A673 (cell line): ENCODE data around the gene AKIRIN1.

Source experiments
- EZH2 ChIP-seq: fragments of 200-600 bp; sonication (generic); IDR thresholded peaks from 2 replicates; pipeline ENCODE4 v1.6.1; 2017; ENCODE audit warnings: borderline replicate concordance, low read depth, mild to moderate bottlenecking, mixed read lengths, antibody characterized with exemption, low read length; ENCODE audit not compliant: poor library complexity, severe bottlenecking
- TF ChIP-seq, protein P1 (sequence below): fragments of 300-800, 200-600 bp; sonication (generic); conservative IDR thresholded peaks from 2 replicates; pipeline ENCODE4 v1.5.1; 2017; ENCODE audit warnings: low read depth, mild to moderate bottlenecking, antibody characterized with exemption, low read length, moderate library complexity, mixed read lengths

GRCh38 chr1:38973659-38974437 lies 17.2 kb upstream of the AKIRIN1 start:
- TF ChIP-seq, protein P1, sequence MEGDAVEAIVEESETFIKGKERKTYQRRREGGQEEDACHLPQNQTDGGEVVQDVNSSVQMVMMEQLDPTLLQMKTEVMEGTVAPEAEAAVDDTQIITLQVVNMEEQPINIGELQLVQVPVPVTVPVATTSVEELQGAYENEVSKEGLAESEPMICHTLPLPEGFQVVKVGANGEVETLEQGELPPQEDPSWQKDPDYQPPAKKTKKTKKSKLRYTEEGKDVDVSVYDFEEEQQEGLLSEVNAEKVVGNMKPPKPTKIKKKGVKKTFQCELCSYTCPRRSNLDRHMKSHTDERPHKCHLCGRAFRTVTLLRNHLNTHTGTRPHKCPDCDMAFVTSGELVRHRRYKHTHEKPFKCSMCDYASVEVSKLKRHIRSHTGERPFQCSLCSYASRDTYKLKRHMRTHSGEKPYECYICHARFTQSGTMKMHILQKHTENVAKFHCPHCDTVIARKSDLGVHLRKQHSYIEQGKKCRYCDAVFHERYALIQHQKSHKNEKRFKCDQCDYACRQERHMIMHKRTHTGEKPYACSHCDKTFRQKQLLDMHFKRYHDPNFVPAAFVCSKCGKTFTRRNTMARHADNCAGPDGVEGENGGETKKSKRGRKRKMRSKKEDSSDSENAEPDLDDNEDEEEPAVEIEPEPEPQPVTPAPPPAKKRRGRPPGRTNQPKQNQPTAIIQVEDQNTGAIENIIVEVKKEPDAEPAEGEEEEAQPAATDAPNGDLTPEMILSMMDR = no peak
- TF ChIP-seq EZH2 = no peak
